CD14-positive monocyte (primary cell): ENCODE data around the gene B3GNT4. TPM values are rescaled to one million over a fixed set of nuclear protein-coding genes. Genes with fewer than 3 reads are reported as not detected.
A peak's percentile ranks its signal among the peaks of the same experiment; 100 is the strongest.

ENCODE experiments used
- DNase-seq, 3 donors: peaks; one replicate each; pipeline ENCODE4 v3.0.0-alpha.2; 2011 to 2022
- H2AFZ ChIP-seq: 2 replicates; pipeline ENCODE4 v1.6.0; 2012; ENCODE audit warnings: mild to moderate bottlenecking, low read depth, low read length, inconsistent platforms; ENCODE audit not compliant: insufficient read depth, poor library complexity, severe bottlenecking
- H3K27ac ChIP-seq, 2 donors: 1 replicate in 1 of 2; 2 replicates in 1 of 2; pipeline ENCODE4 v1.5.1; 2012 to 2013; ENCODE audit warnings: low read length in 2 of 2, control low read depth in 1 of 2, inconsistent platforms in 1 of 2, low read depth in 1 of 2, mild to moderate bottlenecking in 1 of 2
- H3K27me3 ChIP-seq, 2 donors: one replicate each; pipeline versions ENCODE4 v1.6.0 to v1.6.1; 2011 to 2013; ENCODE audit warnings: low read length in 2 of 2; ENCODE audit not compliant: control insufficient read depth in 2 of 2, insufficient read depth in 2 of 2
- H3K36me3 ChIP-seq, 2 donors: replicated peaks in 1 of 2; 1 replicate in 1 of 2; 2 replicates in 1 of 2; pipeline versions ENCODE4 v1.5.1 to v1.6.1; 2012 to 2013; ENCODE audit warnings: low read length in 2 of 2, control low read depth in 1 of 2, inconsistent platforms in 1 of 2, mild to moderate bottlenecking in 1 of 2; ENCODE audit not compliant: insufficient read depth in 2 of 2, control insufficient read depth in 1 of 2
- H3K4me1 ChIP-seq, 2 donors: 1 replicate in 1 of 2; 2 replicates in 1 of 2; pipeline versions ENCODE4 v1.5.1 to v1.6.1; 2012 to 2013; ENCODE audit warnings: low read length in 2 of 2, control low read depth in 1 of 2, inconsistent platforms in 1 of 2, mild to moderate bottlenecking in 1 of 2, moderate library complexity in 1 of 2; ENCODE audit not compliant: insufficient read depth in 2 of 2, control insufficient read depth in 1 of 2
- H3K4me2 ChIP-seq: replicated peaks from 2 replicates; pipeline ENCODE3; 2012; ENCODE audit warnings: low read length, moderate library complexity, mild to moderate bottlenecking; ENCODE audit not compliant: poor library complexity, severe bottlenecking; ENCODE audit errors: extremely low read depth
- H3K4me3 ChIP-seq, 3 experiments: fragments of 200-600 bp in 1 of 3; sonication (generic) in 1 of 3; replicated peaks in 1 of 3; 1 replicate in 2 of 3; 2 replicates in 1 of 3; pipeline ENCODE4 v1.5.1; 2011 to 2013; ENCODE audit warnings: low read length in 3 of 3, mild to moderate bottlenecking in 3 of 3, control low read depth in 2 of 3, low read depth in 2 of 3, inconsistent platforms in 1 of 3, moderate library complexity in 1 of 3
- H3K79me2 ChIP-seq: 2 replicates; pipeline ENCODE4 v1.6.0; 2012; ENCODE audit warnings: mild to moderate bottlenecking, control low read depth, inconsistent platforms, low read length, moderate library complexity; ENCODE audit not compliant: insufficient read depth
- H3K9ac ChIP-seq: 2 replicates; pipeline ENCODE4 v1.6.0; 2017; ENCODE audit warnings: low read length, mild to moderate bottlenecking; ENCODE audit not compliant: insufficient read depth, poor library complexity, severe bottlenecking
- H3K9me3 ChIP-seq, 2 donors: replicated peaks in 1 of 2; 1 replicate in 1 of 2; 2 replicates in 1 of 2; pipeline versions ENCODE4 v1.5.1 to v1.6.1; 2012 to 2013; ENCODE audit warnings: low read length in 2 of 2, control low read depth in 1 of 2; ENCODE audit not compliant: control insufficient read depth in 1 of 2, insufficient read depth in 1 of 2
- H4K20me1 ChIP-seq: 2 replicates; pipeline ENCODE4 v1.6.0; 2012; ENCODE audit warnings: mild to moderate bottlenecking, low read length, control low read depth, moderate library complexity; ENCODE audit not compliant: insufficient read depth
- H3K27ac Mint-ChIP-seq, 7 donors: one replicate each; pipeline ENCODE4 v1.8.0; 2020; ENCODE audit warnings: mild to moderate bottlenecking in 7 of 7, mixed read lengths in 7 of 7, moderate library complexity in 6 of 7, inconsistent platforms in 2 of 7
- H3K27me3 Mint-ChIP-seq, 3 donors: one replicate each; pipeline ENCODE4 v1.8.0; 2021 to 2022; ENCODE audit warnings: low read depth in 3 of 3, mild to moderate bottlenecking in 3 of 3, mixed read lengths in 3 of 3, moderate library complexity in 3 of 3, inconsistent platforms in 1 of 3
- H3K36me3 Mint-ChIP-seq, 2 donors: one replicate each; pipeline ENCODE4 v1.8.0; 2020; ENCODE audit warnings: mixed read lengths in 2 of 2, inconsistent platforms in 1 of 2, mild to moderate bottlenecking in 1 of 2
- H3K4me1 Mint-ChIP-seq: one replicate; pipeline ENCODE4 v1.8.0; 2020; ENCODE audit warnings: mild to moderate bottlenecking, mixed read lengths
- H3K4me3 Mint-ChIP-seq, 2 donors: one replicate each; pipeline ENCODE4 v1.8.0; 2020; ENCODE audit warnings: mild to moderate bottlenecking in 2 of 2, mixed read lengths in 2 of 2, moderate library complexity in 1 of 2
- H3K9me3 Mint-ChIP-seq, 7 donors: one replicate each; pipeline ENCODE4 v1.8.0; 2020 to 2022; ENCODE audit warnings: mixed read lengths in 7 of 7, mild to moderate bottlenecking in 6 of 7, moderate library complexity in 6 of 7, inconsistent platforms in 2 of 7
- CTCF ChIP-seq: fragments of 200-600 bp; IDR thresholded peaks from one replicate; pipeline ENCODE4 v1.8.0; 2022; ENCODE audit warnings: antibody characterized with exemption, mild to moderate bottlenecking
- WGBS: methylation state at CpG from one replicate; pipeline ENCODE4 v1.1.5; 2013; ENCODE audit warnings: missing lambda C conversion rate; ENCODE audit not compliant: insufficient coverage; 5-methylcytosine and 5-hydroxymethylcytosine counted together
- intact Hi-C, 2 donors: fragments of 100-400 bp; cut with micrococcal nuclease; formaldehyde crosslinking; loops; one replicate each; pipeline versions ENCODE4 v1.15.0 to v1.15.1; 2023
- polyA plus RNA-seq, 3 donors: library from polyadenylated mRNA; depleted of rRNA in 1 of 3; unstranded in 2 of 3; stranded (reverse) in 1 of 3; fragments of 300-500 nt in 2 of 3; fragments of >200 nt in 1 of 3; fragmentation: Illumina TruSeq in 2 of 3; gene quantifications; 1 replicate in 2 of 3; 2 replicates in 1 of 3; pipeline ENCODE4 v1.2.3, GENCODE V29; 2012 to 2021

The B3GNT4 gene
- polyA plus RNA-seq, 3 donors, result not detected

DNA sequence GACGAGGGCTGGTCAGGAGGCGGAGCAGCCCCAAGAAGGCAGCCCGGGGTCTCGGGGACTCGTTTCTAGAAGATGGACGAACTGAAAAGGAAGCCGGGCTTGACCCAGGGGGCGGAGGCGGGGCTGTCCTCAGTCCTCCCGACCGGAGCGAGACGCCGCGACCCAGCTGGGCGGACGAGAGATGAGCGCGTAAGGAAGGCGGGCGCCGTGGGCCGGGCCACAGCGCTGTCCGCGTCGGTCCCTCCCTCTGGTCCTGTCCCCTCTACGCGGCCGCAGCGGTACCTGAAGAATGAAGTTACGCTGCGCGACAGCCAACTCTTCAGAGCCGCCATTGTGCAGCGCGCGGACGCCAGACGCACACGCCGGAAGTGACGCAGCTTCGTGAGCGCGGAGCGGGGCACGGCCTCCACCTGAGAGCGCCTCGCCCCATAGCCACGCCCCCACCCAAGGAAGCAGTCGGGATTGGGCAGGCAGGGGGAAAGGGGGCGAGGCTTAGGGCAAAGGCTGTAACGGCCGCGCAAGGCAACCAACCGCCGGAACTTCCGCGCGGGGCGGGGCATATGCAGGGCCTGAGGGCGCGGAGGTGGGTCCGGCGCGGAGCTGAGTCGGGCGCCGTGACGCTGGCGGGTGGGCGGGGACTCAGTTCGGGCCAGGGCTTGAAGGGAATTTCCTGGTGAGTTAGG lies 22.3 kb downstream of the B3GNT4 start, which contains the start of gene DIABLO:
DIABLO (minus strand) TSS at position 370 of the 683 bp plus-strand sequence; CDS start at position 332, 38 bp downstream.
- WGBS, result under 1% methylated on average over 57 of the region's 74 CpGs
- peaks cover 39 to 56% of the 10 kb centered on the region in 2 donors for H3K36me3 ChIP-seq
- Mint-ChIP-seq H3K9me3 (no peaks in the 10 kb centered on the region), H3K27me3 (peaks cover 0 to 2% (median 2%) of the 10 kb centered on the region in 3 donors), H3K4me1 (peaks cover 20% of the 10 kb centered on the region), H3K36me3 (peaks cover 49 to 64% of the 10 kb centered on the region in 2 donors), H3K4me3 (peak within 1 kb of the TSS; percentile 91 to 93), H3K27ac (peak within 1 kb of the TSS; percentile 93 to 98 (median 96))
- intact Hi-C loops, result no loop called here
- peaks cover 19% of the 10 kb centered on the region for H4K20me1 ChIP-seq
- H2AFZ ChIP-seq, result peak within 1 kb of the TSS; percentile 86
- H3K27me3 ChIP-seq, result no peaks in the 10 kb centered on the region
- H3K79me2 ChIP-seq, result peaks cover 46% of the 10 kb centered on the region
- H3K4me2 ChIP-seq, result peak within 1 kb of the TSS; percentile 87
- peak; percentile 99 to 100 (median 100) for DNase-seq
- TF ChIP-seq CTCF, result no peak
- peak within 1 kb of the TSS; percentile 94 to 97 for H3K27ac ChIP-seq
- H3K4me3 ChIP-seq, result peak within 1 kb of the TSS; percentile 74 to 94 (median 92)
- H3K9ac ChIP-seq, result peak within 1 kb of the TSS; percentile 94
- H3K9me3 ChIP-seq, result no peaks in the 10 kb centered on the region
- H3K4me1 ChIP-seq, result peaks cover 20 to 27% of the 10 kb centered on the region in 2 donors

DNA sequence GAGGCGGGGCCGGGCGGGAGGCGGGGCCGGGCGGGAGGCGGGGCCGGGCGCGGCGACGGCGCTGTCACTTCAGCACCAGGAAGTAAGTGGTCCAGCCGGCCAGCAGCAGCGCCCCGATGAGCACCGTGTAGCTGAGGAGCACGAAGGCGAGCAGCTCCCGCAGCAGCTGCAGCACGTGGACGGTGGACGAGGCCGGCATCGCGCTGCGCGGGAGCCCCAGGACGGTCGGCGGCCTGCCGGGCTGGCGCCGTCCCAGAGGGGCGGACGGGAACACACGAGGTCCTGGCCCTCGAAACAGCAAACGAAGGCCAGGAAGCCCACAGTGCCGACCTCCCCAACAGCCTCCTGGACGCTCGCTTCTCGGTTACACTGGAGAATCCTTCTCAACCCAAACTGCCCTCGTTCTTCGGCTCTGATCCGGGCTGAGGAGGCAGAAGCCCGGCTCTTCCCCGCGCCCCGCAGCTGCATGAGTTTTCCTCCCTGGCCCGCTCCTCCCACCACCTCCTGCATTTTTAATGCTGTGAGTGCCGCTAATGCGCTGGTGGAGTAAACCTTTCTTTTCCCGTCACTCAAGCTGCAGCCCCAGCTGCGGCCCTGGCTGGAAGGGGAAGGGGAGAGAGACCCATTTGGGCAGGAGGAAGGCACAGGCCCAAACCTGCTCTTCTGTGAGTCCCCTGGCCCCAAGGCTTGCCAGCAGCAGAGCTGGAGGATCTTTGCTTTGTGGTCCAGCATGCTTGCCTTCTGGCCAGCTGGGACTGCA lies 23.0 kb downstream of the B3GNT4 start:
- Histone ChIP-seq H3K9ac (no peak overlapping the region), H3K9me3 (no peaks in the 10 kb centered on the region), H3K4me2 (peak overlapping the region; percentile 82), H2AFZ (peak overlapping the region; percentile 68), H3K27me3 (no peaks in the 10 kb centered on the region), H3K4me3 (peak overlapping the region; percentile 5 to 72 (median 26)), H3K4me1 (peaks cover 20 to 27% of the 10 kb centered on the region in 2 donors), H4K20me1 (peaks cover 15% of the 10 kb centered on the region), H3K27ac (peak overlapping the region in 1 of 2 donors; percentile 56), H3K36me3 (peaks cover 39 to 56% of the 10 kb centered on the region in 2 donors), H3K79me2 (peaks cover 40% of the 10 kb centered on the region)
- H3K4me1 Mint-ChIP-seq, result peaks cover 20% of the 10 kb centered on the region
- 5% methylated on average over 49 of the region's 55 CpGs for WGBS
- peak overlapping the region; percentile 55 to 73 for H3K4me3 Mint-ChIP-seq
- no peak for TF ChIP-seq CTCF
- intact Hi-C loops, result no loop called here
- no peak for DNase-seq
- peak overlapping the region in 4 of 7 donors; percentile 31 to 69 (median 54) for H3K27ac Mint-ChIP-seq
- H3K9me3 Mint-ChIP-seq, result no peaks in the 10 kb centered on the region
- H3K27me3 Mint-ChIP-seq, result peaks cover 0 to 2% (median 0%) of the 10 kb centered on the region in 3 donors
- H3K36me3 Mint-ChIP-seq, result peaks cover 49 to 64% of the 10 kb centered on the region in 2 donors
